Measurements from ENCODE around the gene FIBP. TPM values are rescaled to one million over a fixed set of nuclear protein-coding genes. Genes with fewer than 3 reads are reported as not detected.

FIBP gene
- total RNA-seq, 4 donors from 2014 or later = 53.6 to 73.2 (median 63.7) TPM

GRCh38 chr11:65928667-65929066, 40.4 kb upstream of the FIBP start:
- H3K27ac ChIP-seq = no peak overlapping the region
- WGBS, 2 donors = 61 to 76% methylated on average over 6 of the region's 6 CpGs
- no peaks in the 10 kb centered on the region for H3K4me1 ChIP-seq
- no peak for DNase-seq (ENCODE audit: low spot score in 2 of 2)
- no peaks in the 10 kb centered on the region for H3K9me3 ChIP-seq
- TF ChIP-seq POLR2A (IDR thresholded peaks at IDR 0.05) = no peak
- H3K36me3 ChIP-seq = peaks cover 0 to 10% (median 0%) of the 10 kb centered on the region in 3 donors
- H3K4me3 ChIP-seq = no peak overlapping the region
- peaks cover 0 to 6% of the 10 kb centered on the region in 2 donors for H3K27me3 ChIP-seq

DNA sequence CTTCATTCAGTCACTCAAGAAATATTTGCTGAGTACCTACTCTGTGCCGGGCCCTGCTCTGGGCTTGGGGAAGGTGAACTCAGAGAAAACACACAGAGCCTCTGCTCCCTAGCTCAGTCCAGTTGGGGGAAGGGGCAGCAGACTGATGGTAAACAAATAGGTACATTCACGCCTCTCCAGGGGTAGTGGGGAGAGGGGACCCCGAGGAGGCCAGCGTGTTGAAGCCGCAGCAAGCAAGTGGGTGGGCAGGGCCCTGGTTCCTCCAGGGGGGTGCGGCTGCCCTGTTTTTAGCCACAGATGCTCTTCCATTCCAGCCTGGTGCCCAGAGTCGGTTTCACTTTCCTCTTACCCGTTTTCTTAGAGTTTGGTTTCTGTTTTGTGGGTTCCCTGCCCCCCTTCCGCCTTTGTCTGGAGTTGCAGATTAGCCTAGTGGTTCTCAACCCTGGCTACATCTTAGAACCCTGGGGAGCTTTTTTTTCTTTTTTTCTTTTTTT, 39.7 kb upstream of the FIBP start:
- peaks cover 0 to 17% (median 0%) of the 10 kb centered on the region in 3 donors for H3K36me3 ChIP-seq
- no peak for TF ChIP-seq EP300 (IDR thresholded peaks at IDR 0.05)
- TF ChIP-seq POLR2A (IDR thresholded peaks at IDR 0.05) = no peak
- TF ChIP-seq, protein P1, sequence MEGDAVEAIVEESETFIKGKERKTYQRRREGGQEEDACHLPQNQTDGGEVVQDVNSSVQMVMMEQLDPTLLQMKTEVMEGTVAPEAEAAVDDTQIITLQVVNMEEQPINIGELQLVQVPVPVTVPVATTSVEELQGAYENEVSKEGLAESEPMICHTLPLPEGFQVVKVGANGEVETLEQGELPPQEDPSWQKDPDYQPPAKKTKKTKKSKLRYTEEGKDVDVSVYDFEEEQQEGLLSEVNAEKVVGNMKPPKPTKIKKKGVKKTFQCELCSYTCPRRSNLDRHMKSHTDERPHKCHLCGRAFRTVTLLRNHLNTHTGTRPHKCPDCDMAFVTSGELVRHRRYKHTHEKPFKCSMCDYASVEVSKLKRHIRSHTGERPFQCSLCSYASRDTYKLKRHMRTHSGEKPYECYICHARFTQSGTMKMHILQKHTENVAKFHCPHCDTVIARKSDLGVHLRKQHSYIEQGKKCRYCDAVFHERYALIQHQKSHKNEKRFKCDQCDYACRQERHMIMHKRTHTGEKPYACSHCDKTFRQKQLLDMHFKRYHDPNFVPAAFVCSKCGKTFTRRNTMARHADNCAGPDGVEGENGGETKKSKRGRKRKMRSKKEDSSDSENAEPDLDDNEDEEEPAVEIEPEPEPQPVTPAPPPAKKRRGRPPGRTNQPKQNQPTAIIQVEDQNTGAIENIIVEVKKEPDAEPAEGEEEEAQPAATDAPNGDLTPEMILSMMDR (IDR thresholded peaks at IDR 0.05) = no peak
- H3K27me3 ChIP-seq = no peaks in the 10 kb centered on the region
- peak overlapping the region in 3 of 4 donors; percentile 15 to 74 (median 56) for H3K27ac ChIP-seq
- H3K4me3 ChIP-seq = peak overlapping the region in 2 of 4 donors; percentile 4 to 23
- no peaks in the 10 kb centered on the region for H3K4me1 ChIP-seq
- no peaks in the 10 kb centered on the region for H3K9me3 ChIP-seq
- WGBS, 2 donors = 45 to 52% methylated on average over 9 of the region's 9 CpGs
- no peak for DNase-seq (ENCODE audit: low spot score in 2 of 2)

- TF ChIP-seq POLR2A (IDR thresholded peaks at IDR 0.05) = no peak
- TF ChIP-seq, protein P1 (IDR thresholded peaks at IDR 0.05) = no peak
- no peak for TF ChIP-seq EP300 (IDR thresholded peaks at IDR 0.05)
- no peak for DNase-seq (ENCODE audit: low spot score in 2 of 2)
- Histone ChIP-seq H3K27me3 (no peaks in the 10 kb centered on the region), H3K27ac (no peak overlapping the region), H3K4me1 (peaks cover 1 to 11% (median 6%) of the 10 kb centered on the region in 4 donors), H3K9me3 (no peaks in the 10 kb centered on the region), H3K4me3 (no peak overlapping the region), H3K36me3 (peaks cover 0 to 30% (median 4%) of the 10 kb centered on the region in 3 donors)
- WGBS, 2 donors = 77 to 80% methylated on average over 2 of the region's 2 CpGs
Observed at GRCh38 chr11:65925397-65925796, 37.1 kb upstream of the FIBP start.

- Histone ChIP-seq H3K9me3 (no peaks in the 10 kb centered on the region), H3K4me3 (no peak overlapping the region), H3K36me3 (peaks cover 0 to 30% (median 4%) of the 10 kb centered on the region in 3 donors), H3K27ac (no peak overlapping the region), H3K27me3 (no peaks in the 10 kb centered on the region), H3K4me1 (peaks cover 4 to 24% (median 16%) of the 10 kb centered on the region in 4 donors)
- no peak for TF ChIP-seq POLR2A (IDR thresholded peaks at IDR 0.05)
- TF ChIP-seq, protein P1 (IDR thresholded peaks at IDR 0.05) = no peak
- no peak for TF ChIP-seq EP300 (IDR thresholded peaks at IDR 0.05)
- WGBS, 2 donors = 72 to 77% methylated on average over 3 of the region's 3 CpGs
- DNase-seq (ENCODE audit: low spot score in 2 of 2) = no peak
Observed at GRCh38 chr11:65922565-65922964, 34.3 kb upstream of the FIBP start.

DNA sequence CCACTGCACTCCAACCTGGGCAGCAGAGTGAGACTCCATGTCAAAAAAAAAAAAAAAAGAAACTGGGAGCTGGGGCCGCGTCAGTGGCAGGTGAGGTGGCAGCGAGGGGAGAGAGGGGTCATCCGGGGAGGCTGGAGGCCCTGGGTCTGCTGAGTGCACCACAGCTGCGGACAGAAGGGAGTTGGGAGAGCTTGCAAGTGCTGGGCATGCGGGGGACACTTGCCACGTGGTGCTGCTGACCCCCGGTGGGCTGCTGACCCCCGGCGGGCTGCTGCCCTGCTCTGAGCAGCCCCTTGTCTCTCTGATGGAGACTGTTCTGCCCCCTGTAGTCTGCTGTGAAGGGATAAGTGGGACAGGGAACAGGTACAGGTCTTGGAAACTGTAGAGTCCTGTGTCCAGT, 33.6 kb upstream of the FIBP start:
- peaks cover 4 to 31% (median 23%) of the 10 kb centered on the region in 4 donors for H3K4me1 ChIP-seq
- TF ChIP-seq EP300 (IDR thresholded peaks at IDR 0.05) (no peak), POLR2A (IDR thresholded peaks at IDR 0.05) (no peak)
- TF ChIP-seq, protein P1 (IDR thresholded peaks at IDR 0.05) = no peak
- no peak for DNase-seq (ENCODE audit: low spot score in 2 of 2)
- peaks cover 0 to 34% (median 4%) of the 10 kb centered on the region in 3 donors for H3K36me3 ChIP-seq
- H3K27me3 ChIP-seq = no peaks in the 10 kb centered on the region
- H3K9me3 ChIP-seq = no peaks in the 10 kb centered on the region
- H3K27ac ChIP-seq = no peak overlapping the region
- no peak overlapping the region for H3K4me3 ChIP-seq
- 87 to 90% methylated on average over 10 of the region's 10 CpGs for WGBS, 2 donors
